Inferior parietal cortex (tissue), 1 donor: ENCODE results near the gene HAT1.
"Not testable (repeated sequence)": the region's sequence is repeated elsewhere in the genome, so short reads cannot be mapped to it uniquely, and the experiment has no call there.

Source experiments
- DNase-seq: peaks from one replicate; pipeline ENCODE4 v3.0.0-alpha.2; 2016; ENCODE audit errors: extremely low spot score

The HAT1 gene

GRCh38 chr2:171972329-171972982 is 50.2 kb downstream of the HAT1 start:
- no peak for DNase-seq

DNA sequence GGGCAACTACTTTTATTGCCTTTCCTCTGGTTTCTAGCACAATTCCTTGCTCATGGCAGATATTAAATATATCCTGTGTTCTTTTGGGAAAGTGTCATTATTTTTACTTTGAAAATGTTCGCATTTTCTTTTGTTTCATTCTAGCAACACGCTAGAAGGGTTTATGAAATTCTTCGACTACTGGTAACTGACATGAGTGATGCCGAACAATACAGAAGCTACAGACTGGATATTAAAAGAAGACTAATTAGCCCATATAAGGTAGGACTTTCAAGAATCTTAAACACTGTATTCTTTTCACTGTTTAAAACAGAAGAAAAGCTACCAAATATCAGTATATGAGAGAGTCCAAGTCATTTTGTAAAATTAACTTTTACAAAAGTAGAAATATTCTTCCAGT is 56.8 kb downstream of the HAT1 start:
- no peak for DNase-seq

DNA sequence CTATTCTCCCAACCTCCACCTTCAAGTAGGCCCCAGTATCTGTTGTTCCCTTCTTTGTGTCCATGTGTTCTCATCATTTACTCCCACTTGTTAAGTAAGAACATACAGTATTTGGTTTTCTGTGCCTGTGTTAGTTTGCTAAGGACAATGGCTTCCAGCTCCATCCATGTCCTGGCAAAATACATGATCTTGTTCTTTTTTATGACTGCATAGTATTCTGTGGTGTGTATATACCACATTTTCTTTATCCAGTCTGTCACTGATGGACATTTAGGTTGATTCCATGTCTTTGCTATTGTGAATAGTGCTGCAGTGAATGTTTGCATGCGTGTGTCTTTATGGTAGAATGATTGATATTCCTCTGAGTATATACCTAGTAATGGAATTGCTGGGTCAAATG is 61.7 kb downstream of the HAT1 start:
- not testable (repeated sequence) for DNase-seq

DNA sequence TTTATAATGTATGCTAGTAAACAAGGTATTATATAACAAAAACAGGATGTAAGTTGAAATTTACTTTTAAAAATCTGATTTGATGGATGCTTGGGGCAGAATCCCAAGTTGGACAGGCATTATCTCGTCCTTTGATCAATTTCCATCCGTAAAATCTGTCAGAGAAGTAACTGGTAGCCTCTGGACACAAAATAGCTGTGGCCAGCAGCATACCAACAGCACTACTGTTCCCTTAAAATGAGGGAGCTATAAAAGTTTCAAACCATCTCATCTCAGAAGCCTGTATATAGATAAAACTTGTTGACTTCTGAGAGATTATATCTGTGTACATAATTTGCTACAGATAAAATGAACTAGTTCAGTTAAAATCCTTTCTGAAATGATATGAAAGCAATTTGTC is 62.8 kb downstream of the HAT1 start:
- DNase-seq = no peak

DNA sequence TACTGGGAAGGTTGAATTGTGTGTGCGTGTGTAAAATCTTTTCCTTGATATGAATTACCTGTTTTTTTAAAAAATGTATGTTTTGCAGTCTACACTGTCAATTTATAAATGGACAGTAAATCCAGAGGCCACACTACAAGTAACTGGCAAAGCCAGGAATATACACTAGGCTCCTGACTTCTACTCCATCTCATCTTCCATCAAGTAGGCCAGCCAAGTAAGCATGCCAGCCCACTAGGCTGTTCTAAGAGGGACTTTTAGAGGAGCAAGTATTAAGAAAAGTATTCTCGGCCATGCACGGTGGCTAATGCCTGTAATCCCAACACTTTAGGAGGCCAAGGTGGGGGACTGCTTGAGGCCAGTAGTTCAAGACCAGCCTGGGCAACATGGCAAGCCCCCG is 64.5 kb downstream of the HAT1 start:
- no peak for DNase-seq

DNA sequence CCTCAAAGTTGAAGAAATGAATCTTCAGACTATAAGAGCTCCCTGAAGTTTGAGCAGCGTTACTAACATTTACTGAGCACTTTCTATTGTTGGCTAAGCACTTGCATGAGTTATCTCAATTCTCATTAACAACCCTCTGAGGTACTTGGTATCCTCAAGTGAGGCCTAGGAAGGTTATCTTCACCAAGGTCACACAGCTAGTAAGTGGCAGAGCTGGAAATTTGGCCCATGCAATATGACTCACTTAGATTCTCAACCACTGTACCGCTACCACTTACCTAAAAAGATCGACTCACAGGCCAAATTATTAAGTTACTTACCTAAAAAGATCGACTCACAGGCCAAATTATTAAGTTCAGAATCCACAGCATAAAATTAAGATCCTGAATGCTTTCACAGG is 68.8 kb downstream of the HAT1 start:
- no peak for DNase-seq

DNA sequence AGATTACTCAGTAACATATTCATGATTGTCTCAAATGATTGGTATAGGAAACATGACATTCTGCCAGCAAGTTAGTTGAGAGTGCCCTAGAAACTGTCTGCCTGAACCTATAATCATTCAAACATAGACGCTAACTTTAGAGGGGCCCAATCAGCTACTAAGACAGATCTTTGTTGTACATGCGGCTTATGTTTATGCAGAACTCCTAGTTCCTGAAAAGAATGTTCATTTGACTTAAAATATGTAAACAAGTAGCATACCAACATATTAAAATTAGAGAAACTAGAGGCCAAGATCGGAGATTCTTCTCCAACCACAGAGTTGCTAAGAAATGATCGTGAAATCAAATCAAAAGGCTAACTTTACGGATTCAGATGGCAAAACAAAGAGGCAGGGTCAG is 73.3 kb downstream of the HAT1 start:
- no peak for DNase-seq

DNA sequence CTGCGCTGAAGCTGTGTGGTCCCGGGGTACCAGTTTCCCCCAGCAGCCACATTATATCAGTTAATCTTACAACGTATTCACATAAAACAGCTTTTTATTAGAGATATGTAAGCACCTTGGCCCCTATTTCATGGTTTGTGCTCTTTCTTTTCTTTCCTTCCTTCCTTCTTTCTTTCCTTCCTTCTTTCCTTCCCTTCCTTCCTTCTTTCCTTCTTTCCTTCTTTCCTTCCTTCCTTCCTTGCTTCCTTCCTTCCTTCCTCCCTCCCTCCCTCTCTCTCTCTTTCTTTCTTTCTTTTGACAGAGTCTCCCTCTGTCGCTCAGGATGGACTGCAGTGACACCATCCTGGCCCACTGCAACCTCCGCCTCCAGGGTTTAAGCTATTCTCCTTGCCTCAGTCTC is 73.8 kb downstream of the HAT1 start:
- DNase-seq = no peak

- not testable (repeated sequence) for DNase-seq
Measured at GRCh38 chr2:171997031-171997430, 74.8 kb downstream of the HAT1 start.

DNA sequence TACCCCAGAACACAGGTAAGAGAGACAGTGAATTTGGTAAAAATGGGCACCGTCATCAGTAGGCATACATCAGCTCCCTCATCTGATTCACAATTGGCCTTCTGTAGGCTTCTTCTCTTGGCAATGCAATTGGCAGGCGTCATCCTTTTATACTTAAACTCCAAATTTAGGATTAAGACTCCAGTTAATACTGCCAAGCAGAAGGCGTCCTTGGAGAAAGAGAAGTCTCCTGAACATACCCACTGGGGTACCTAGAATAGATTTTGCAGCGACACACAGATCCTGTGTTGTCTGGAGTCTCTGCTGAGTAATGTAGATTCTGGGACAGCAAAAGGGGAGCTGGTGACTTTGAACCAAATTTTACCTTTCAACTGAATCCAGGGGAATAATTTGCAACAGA is 76.9 kb downstream of the HAT1 start:
- DNase-seq = peak; percentile 48

- DNase-seq = peak; percentile 89
Measured at GRCh38 chr2:171999604-172000469, 77.6 kb downstream of the HAT1 start, which contains the start of gene METAP1D. METAP1D (plus strand) TSS chr2:171999953; CDS start chr2:171999970, 17 bp downstream.

- DNase-seq = no peak
Measured at GRCh38 chr2:172000696-172001361, 78.6 kb downstream of the HAT1 start.

DNA sequence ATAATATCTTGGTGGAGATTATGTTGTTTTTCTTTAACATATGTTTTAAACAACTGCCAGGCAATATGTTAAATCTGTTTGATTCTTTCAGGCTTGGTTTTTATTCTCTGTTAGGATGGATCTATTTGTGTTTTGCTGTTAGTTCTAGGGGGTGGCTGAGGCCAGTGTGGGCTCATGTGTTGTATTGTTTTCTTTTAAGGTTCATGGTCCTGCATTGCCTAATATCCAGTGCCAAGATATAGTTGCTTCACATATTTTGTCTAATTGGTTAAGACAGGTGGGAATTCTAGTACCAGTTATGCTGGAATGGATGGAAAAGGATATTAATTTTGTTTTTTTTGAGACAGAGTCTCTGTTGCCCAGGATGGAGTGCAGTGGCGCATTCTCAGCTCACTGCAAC is 85.1 kb downstream of the HAT1 start:
- no peak for DNase-seq

DNA sequence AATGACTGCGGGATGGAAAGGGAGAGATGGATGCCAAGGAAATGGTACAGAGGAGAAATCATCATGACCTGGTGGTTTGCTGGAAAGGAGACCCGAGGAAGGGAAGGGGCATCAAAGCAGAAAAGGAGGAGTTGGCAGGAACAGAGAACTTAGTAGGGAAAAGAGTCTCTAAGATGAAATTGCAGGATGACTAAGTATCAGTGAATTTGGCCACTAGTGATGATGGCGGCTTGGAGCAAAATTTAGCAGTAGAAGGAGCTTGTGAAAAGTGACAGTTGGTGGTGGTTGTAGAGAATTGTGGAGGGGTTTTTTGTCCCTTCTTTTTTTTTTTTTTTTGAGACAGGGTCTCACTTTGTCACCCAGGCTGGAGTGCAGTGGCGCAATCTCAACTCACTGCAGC is 87.6 kb downstream of the HAT1 start:
- no peak for DNase-seq

GRCh38 chr2:172011812-172012575 is 89.7 kb downstream of the HAT1 start:
- DNase-seq = no peak

- no peak for DNase-seq
Measured at GRCh38 chr2:172012677-172013391, 90.6 kb downstream of the HAT1 start.

- no peak for DNase-seq
Measured at GRCh38 chr2:172013396-172013795, 91.1 kb downstream of the HAT1 start.

DNA sequence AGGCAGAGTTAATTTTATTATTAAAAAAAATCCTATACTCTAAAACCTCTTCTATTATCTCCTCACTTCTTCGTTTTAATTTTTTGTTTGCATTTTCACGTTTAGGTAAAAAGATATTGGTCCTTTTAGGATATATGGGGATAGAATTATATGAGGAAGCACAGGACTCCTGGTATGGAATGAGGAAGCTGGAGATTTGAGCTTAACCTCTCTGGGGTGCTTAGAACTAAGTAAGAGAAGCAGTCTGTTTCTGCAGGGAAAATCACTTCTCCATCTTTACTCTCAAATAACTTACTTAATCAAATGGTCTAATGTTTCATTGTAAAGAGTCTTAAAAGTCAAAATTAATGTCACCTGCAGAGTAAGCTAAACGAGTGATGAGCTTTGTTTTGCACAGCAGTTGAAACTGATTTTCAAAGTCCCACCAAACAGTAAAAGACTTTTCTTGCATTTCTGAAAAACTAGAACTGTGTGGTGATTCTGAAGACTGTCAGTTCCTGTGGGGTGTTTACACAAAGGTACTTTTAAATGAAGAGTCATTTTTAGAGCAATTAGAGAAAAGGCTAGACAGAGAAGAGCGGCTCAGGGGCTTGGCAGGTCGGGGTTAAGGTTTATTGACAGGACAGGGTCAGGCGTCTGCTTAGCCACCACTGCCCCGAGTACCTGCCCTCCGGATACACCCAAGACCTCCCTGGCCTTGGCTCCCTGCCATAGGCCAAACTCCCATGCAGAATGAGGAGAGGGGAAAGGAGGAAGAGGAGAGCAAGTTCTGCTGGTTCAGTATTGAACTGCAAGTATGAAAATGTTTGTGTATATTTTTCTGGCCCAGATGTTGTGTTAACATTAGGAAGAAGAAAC is 99.0 kb downstream of the HAT1 start:
- no peak for DNase-seq

GRCh38 chr2:172021955-172022354 is 99.7 kb downstream of the HAT1 start:
- no peak for DNase-seq

GRCh38 chr2:172031536-172031935 is 109.3 kb downstream of the HAT1 start:
- no peak for DNase-seq
